ENCODE results near the gene RIMBP2. TPM values are rescaled to one million over a fixed set of nuclear protein-coding genes. Genes with fewer than 3 reads are reported as not detected.

The RIMBP2 gene
- total RNA-seq, 1 experiment from 2014 or later: not detected

GRCh38 chr12:130433834-130434233, 282.3 kb downstream of the RIMBP2 start:
- BruUV-seq (replicated peaks): no TSS peak
- Mint-ChIP-seq H3K4me1 (ENCODE audit: insufficient read depth, unreplicated experiment) (no peaks in the 10 kb centered on the region), H3K27ac (ENCODE audit: low read depth, unreplicated experiment) (no peak overlapping the region), H3K36me3 (ENCODE audit: insufficient read depth, unreplicated experiment) (no peaks in the 10 kb centered on the region), H3K9me3 (ENCODE audit: unreplicated experiment) (peaks cover 2% of the 10 kb centered on the region), H3K27me3 (ENCODE audit: insufficient read depth, unreplicated experiment) (no peaks in the 10 kb centered on the region), H3K4me3 (ENCODE audit: unreplicated experiment) (no peak overlapping the region)
- no peak for DNase-seq (ENCODE audit: unreplicated experiment)
- no peak for TF ChIP-seq CTCF (IDR thresholded peaks at IDR 0.05; ENCODE audit: unreplicated experiment)
- CTCF ChIA-PET: interaction anchor here (0.7 kb wide), 1 partner anchor 326 kb away, joined by 3 read pairs; no protein-coding TSS in a partner anchor
- POLR2A ChIA-PET: no interaction called here
- intact Hi-C loops (cut with micrococcal nuclease): no loop called here

GRCh38 chr12:130433411-130433810, 282.7 kb downstream of the RIMBP2 start:
- BruUV-seq (replicated peaks): no TSS peak
- H3K27ac Mint-ChIP-seq (ENCODE audit: low read depth, unreplicated experiment): no peak overlapping the region
- H3K4me1 Mint-ChIP-seq (ENCODE audit: insufficient read depth, unreplicated experiment): no peaks in the 10 kb centered on the region
- no peaks in the 10 kb centered on the region for H3K36me3 Mint-ChIP-seq (ENCODE audit: insufficient read depth, unreplicated experiment)
- no peaks in the 10 kb centered on the region for H3K27me3 Mint-ChIP-seq (ENCODE audit: insufficient read depth, unreplicated experiment)
- H3K4me3 Mint-ChIP-seq (ENCODE audit: unreplicated experiment): no peak overlapping the region
- no peak for DNase-seq (ENCODE audit: unreplicated experiment)
- TF ChIP-seq CTCF (IDR thresholded peaks at IDR 0.05; ENCODE audit: unreplicated experiment): no peak
- intact Hi-C loops (cut with micrococcal nuclease): no loop called here
- ChIA-PET POLR2A (no interaction called here), CTCF (interaction anchor here (0.7 kb wide), 1 partner anchor 326 kb away, joined by 3 read pairs; no protein-coding TSS in a partner anchor)
- no peaks in the 10 kb centered on the region for H3K9me3 Mint-ChIP-seq (ENCODE audit: unreplicated experiment)

GRCh38 chr12:130431176-130431575, 284.9 kb downstream of the RIMBP2 start:
- Mint-ChIP-seq H3K9me3 (ENCODE audit: unreplicated experiment) (no peaks in the 10 kb centered on the region), H3K4me1 (ENCODE audit: insufficient read depth, unreplicated experiment) (no peaks in the 10 kb centered on the region), H3K27ac (ENCODE audit: low read depth, unreplicated experiment) (no peak overlapping the region), H3K4me3 (ENCODE audit: unreplicated experiment) (no peak overlapping the region), H3K27me3 (ENCODE audit: insufficient read depth, unreplicated experiment) (no peaks in the 10 kb centered on the region), H3K36me3 (ENCODE audit: insufficient read depth, unreplicated experiment) (no peaks in the 10 kb centered on the region)
- intact Hi-C loops (cut with micrococcal nuclease): no loop called here
- ChIA-PET POLR2A (no interaction called here), CTCF (no interaction called here)
- TF ChIP-seq CTCF (IDR thresholded peaks at IDR 0.05; ENCODE audit: unreplicated experiment): no peak
- no peak for DNase-seq (ENCODE audit: unreplicated experiment)
- BruUV-seq (replicated peaks): no TSS peak

GRCh38 chr12:130429656-130430505, 286.2 kb downstream of the RIMBP2 start:
- Mint-ChIP-seq H3K4me1 (ENCODE audit: insufficient read depth, unreplicated experiment) (no peaks in the 10 kb centered on the region), H3K27me3 (ENCODE audit: insufficient read depth, unreplicated experiment) (no peaks in the 10 kb centered on the region), H3K4me3 (ENCODE audit: unreplicated experiment) (no peak overlapping the region), H3K27ac (ENCODE audit: low read depth, unreplicated experiment) (no peak overlapping the region), H3K9me3 (ENCODE audit: unreplicated experiment) (no peaks in the 10 kb centered on the region), H3K36me3 (ENCODE audit: insufficient read depth, unreplicated experiment) (no peaks in the 10 kb centered on the region)
- CTCF ChIA-PET: no interaction called here
- DNase-seq (ENCODE audit: unreplicated experiment): no peak
- POLR2A ChIA-PET: no interaction called here
- no peak for TF ChIP-seq CTCF (IDR thresholded peaks at IDR 0.05; ENCODE audit: unreplicated experiment)
- BruUV-seq (replicated peaks): no TSS peak
- intact Hi-C loops (cut with micrococcal nuclease): no loop called here

Measured in MCF 10A (cell line).